ENCODE data around the gene TNFRSF18.

DNA sequence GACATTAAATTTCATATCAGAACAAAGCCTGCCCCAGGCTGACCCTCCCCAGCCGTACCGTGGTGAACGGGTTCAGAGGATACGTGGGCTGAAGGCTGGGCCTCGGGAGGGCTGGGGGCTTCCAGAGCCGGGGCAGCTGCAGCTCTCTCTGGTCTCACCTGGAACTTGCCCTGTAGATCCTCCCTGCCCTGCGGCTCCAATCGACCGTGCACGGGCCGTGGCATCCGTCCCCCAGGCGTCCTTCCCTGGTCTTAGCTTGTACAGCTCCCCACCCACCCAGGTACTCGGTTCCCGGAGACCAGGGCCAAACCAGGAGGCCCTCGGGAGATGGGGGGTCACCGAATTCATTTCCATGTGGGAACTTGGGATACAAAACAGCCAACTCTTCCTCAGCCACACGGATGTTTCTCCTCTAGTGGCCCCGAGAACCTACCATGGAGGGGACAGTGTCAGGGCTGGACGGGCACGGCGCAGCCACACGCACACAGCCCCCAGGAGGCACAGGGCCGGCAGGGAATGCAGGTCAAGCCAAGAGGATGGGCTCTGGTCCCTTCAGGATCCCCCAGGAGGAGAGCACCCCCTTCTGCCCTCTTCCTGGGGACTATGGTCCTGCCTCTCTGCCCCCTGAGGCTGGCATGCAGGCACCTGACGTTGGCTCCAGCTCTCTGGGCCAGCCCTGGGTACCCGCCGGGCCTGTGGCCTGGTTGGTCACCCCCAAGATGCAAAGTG is 28.8 kb upstream of the TNFRSF18 start:
- no peak for TF ChIP-seq POLR2A (IDR thresholded peaks at IDR 0.05)
- TF ChIP-seq, protein P1, sequence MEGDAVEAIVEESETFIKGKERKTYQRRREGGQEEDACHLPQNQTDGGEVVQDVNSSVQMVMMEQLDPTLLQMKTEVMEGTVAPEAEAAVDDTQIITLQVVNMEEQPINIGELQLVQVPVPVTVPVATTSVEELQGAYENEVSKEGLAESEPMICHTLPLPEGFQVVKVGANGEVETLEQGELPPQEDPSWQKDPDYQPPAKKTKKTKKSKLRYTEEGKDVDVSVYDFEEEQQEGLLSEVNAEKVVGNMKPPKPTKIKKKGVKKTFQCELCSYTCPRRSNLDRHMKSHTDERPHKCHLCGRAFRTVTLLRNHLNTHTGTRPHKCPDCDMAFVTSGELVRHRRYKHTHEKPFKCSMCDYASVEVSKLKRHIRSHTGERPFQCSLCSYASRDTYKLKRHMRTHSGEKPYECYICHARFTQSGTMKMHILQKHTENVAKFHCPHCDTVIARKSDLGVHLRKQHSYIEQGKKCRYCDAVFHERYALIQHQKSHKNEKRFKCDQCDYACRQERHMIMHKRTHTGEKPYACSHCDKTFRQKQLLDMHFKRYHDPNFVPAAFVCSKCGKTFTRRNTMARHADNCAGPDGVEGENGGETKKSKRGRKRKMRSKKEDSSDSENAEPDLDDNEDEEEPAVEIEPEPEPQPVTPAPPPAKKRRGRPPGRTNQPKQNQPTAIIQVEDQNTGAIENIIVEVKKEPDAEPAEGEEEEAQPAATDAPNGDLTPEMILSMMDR (IDR thresholded peaks at IDR 0.05) = no peak
